ENCODE data around the gene AGR2.
A peak's percentile ranks its signal among the peaks of the same experiment; 100 is the strongest.

Gene AGR2

GRCh38 chr7:16765436-16765859, 39.4 kb downstream of the AGR2 start:
- Histone ChIP-seq H3K9ac (ENCODE audit: low read length) (no peak overlapping the region), H3K9me3 (ENCODE audit: control insufficient read depth, low read length) (no peaks in the 10 kb centered on the region), H3K4me3 (ENCODE audit: low read length) (no peak overlapping the region), H3K36me3 (ENCODE audit: control insufficient read depth, insufficient read depth, low read length) (no peaks in the 10 kb centered on the region), H3K27me3 (ENCODE audit: control insufficient read depth, insufficient read depth, low read length) (no peaks in the 10 kb centered on the region), H3K4me1 (ENCODE audit: control insufficient read depth, insufficient read depth, low read length) (peaks cover 7% of the 10 kb centered on the region)

GRCh38 chr7:16764942-16765341, 39.9 kb downstream of the AGR2 start:
- Histone ChIP-seq H3K27me3 (ENCODE audit: control insufficient read depth, insufficient read depth, low read length) (no peaks in the 10 kb centered on the region), H3K4me1 (ENCODE audit: control insufficient read depth, insufficient read depth, low read length) (peaks cover 7% of the 10 kb centered on the region), H3K9ac (ENCODE audit: low read length) (no peak overlapping the region), H3K4me3 (ENCODE audit: low read length) (no peak overlapping the region), H3K9me3 (ENCODE audit: control insufficient read depth, low read length) (no peaks in the 10 kb centered on the region), H3K36me3 (ENCODE audit: control insufficient read depth, insufficient read depth, low read length) (no peaks in the 10 kb centered on the region)

DNA sequence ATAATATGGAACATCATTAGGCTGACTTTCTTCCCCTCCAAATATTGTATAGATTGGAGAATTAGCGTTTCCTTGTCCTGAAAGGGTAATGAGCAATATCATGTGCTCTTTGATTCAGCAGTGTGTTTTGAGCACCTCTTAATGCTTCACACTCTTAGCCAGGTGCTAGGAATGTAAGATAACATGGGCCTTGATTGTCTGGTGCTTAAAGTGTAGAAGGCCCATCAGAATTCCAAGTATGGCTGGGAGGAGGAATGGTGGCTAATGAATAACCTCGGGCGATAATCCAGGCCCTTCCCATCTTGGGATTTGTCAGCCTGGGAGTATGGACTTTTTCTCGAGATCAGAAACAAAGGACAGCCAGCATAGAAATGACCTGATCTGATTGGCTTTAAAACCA, 42.6 kb downstream of the AGR2 start:
- no peak overlapping the region for H3K4me3 ChIP-seq (ENCODE audit: low read length)
- no peaks in the 10 kb centered on the region for H3K36me3 ChIP-seq (ENCODE audit: control insufficient read depth, insufficient read depth, low read length)
- no peak overlapping the region for H3K9ac ChIP-seq (ENCODE audit: low read length)
- H3K9me3 ChIP-seq (ENCODE audit: control insufficient read depth, low read length), result no peaks in the 10 kb centered on the region
- H3K4me1 ChIP-seq (ENCODE audit: control insufficient read depth, insufficient read depth, low read length), result peaks cover 7% of the 10 kb centered on the region
- H3K27me3 ChIP-seq (ENCODE audit: control insufficient read depth, insufficient read depth, low read length), result no peaks in the 10 kb centered on the region

- Histone ChIP-seq H3K4me1 (ENCODE audit: control insufficient read depth, insufficient read depth, low read length) (peaks cover under 1% of the 10 kb centered on the region), H3K36me3 (ENCODE audit: control insufficient read depth, insufficient read depth, low read length) (no peaks in the 10 kb centered on the region), H3K4me3 (ENCODE audit: low read length) (no peak overlapping the region), H3K9ac (ENCODE audit: low read length) (no peak overlapping the region), H3K27me3 (ENCODE audit: control insufficient read depth, insufficient read depth, low read length) (no peaks in the 10 kb centered on the region), H3K9me3 (ENCODE audit: control insufficient read depth, low read length) (no peaks in the 10 kb centered on the region)
Observed at GRCh38 chr7:16759840-16760239, 45.0 kb downstream of the AGR2 start.

GRCh38 chr7:16758631-16759611, 45.9 kb downstream of the AGR2 start:
- Histone ChIP-seq H3K4me3 (ENCODE audit: low read length) (no peak overlapping the region), H3K9ac (ENCODE audit: low read length) (no peak overlapping the region), H3K4me1 (ENCODE audit: control insufficient read depth, insufficient read depth, low read length) (no peaks in the 10 kb centered on the region), H3K36me3 (ENCODE audit: control insufficient read depth, insufficient read depth, low read length) (no peaks in the 10 kb centered on the region), H3K9me3 (ENCODE audit: control insufficient read depth, low read length) (no peaks in the 10 kb centered on the region), H3K27me3 (ENCODE audit: control insufficient read depth, insufficient read depth, low read length) (no peaks in the 10 kb centered on the region)

DNA sequence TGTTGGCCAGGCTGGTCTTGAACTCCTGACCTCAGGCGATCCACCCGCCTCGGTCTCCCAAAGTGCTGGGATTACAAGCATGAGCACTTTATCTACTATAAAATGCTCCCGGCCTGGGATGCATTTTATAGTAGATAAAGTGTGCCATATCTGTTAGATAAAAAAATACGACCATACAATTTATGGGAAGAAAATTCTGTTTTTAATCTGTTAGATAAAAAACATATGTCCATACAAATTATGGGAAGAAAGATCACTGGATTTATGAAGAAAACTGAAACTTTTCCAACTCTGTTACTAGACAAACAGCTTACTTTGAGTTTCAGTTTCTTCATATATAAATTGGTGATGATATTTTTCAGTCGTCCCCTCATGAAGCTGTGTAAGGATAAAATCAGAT, 46.8 kb downstream of the AGR2 start:
- no peak overlapping the region for H3K9ac ChIP-seq (ENCODE audit: low read length)
- H3K9me3 ChIP-seq (ENCODE audit: control insufficient read depth, low read length), result no peaks in the 10 kb centered on the region
- H3K4me1 ChIP-seq (ENCODE audit: control insufficient read depth, insufficient read depth, low read length), result no peaks in the 10 kb centered on the region
- H3K36me3 ChIP-seq (ENCODE audit: control insufficient read depth, insufficient read depth, low read length), result no peaks in the 10 kb centered on the region
- no peaks in the 10 kb centered on the region for H3K27me3 ChIP-seq (ENCODE audit: control insufficient read depth, insufficient read depth, low read length)
- H3K4me3 ChIP-seq (ENCODE audit: low read length), result no peak overlapping the region

GRCh38 chr7:16755397-16755796, 49.4 kb downstream of the AGR2 start:
- no peaks in the 10 kb centered on the region for H3K36me3 ChIP-seq (ENCODE audit: control insufficient read depth, insufficient read depth, low read length)
- no peaks in the 10 kb centered on the region for H3K27me3 ChIP-seq (ENCODE audit: control insufficient read depth, insufficient read depth, low read length)
- no peaks in the 10 kb centered on the region for H3K4me1 ChIP-seq (ENCODE audit: control insufficient read depth, insufficient read depth, low read length)
- no peak overlapping the region for H3K4me3 ChIP-seq (ENCODE audit: low read length)
- H3K9me3 ChIP-seq (ENCODE audit: control insufficient read depth, low read length), result no peaks in the 10 kb centered on the region
- H3K9ac ChIP-seq (ENCODE audit: low read length), result peak overlapping the region; percentile 25

DNA sequence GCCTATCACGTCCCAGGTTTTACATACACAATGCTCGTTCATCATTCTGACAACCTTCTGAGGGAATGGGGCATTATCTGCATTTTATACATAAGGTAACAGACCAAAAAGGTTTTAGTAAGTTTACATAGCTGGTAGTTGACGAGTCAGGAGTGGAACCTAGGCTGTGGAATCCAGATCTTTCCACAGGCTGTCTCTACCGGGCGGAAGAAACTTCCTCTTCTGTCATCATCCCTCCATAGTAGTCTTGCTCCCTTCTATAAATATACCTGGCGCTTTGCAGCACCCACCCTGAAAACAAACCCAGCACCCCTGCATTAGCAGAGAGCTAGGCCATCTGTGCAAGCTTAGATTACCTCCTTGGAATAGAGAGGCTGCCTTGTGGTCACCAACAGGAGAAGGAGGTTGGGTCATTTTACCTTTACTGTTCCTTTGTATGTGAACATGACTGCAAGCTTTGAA, 49.9 kb downstream of the AGR2 start:
- H3K9ac ChIP-seq (ENCODE audit: low read length), result peak overlapping the region; percentile 80
- H3K36me3 ChIP-seq (ENCODE audit: control insufficient read depth, insufficient read depth, low read length), result no peaks in the 10 kb centered on the region
- H3K4me3 ChIP-seq (ENCODE audit: low read length), result peak overlapping the region; percentile 11
- H3K4me1 ChIP-seq (ENCODE audit: control insufficient read depth, insufficient read depth, low read length), result no peaks in the 10 kb centered on the region
- H3K27me3 ChIP-seq (ENCODE audit: control insufficient read depth, insufficient read depth, low read length), result no peaks in the 10 kb centered on the region
- H3K9me3 ChIP-seq (ENCODE audit: control insufficient read depth, low read length), result no peaks in the 10 kb centered on the region

DNA sequence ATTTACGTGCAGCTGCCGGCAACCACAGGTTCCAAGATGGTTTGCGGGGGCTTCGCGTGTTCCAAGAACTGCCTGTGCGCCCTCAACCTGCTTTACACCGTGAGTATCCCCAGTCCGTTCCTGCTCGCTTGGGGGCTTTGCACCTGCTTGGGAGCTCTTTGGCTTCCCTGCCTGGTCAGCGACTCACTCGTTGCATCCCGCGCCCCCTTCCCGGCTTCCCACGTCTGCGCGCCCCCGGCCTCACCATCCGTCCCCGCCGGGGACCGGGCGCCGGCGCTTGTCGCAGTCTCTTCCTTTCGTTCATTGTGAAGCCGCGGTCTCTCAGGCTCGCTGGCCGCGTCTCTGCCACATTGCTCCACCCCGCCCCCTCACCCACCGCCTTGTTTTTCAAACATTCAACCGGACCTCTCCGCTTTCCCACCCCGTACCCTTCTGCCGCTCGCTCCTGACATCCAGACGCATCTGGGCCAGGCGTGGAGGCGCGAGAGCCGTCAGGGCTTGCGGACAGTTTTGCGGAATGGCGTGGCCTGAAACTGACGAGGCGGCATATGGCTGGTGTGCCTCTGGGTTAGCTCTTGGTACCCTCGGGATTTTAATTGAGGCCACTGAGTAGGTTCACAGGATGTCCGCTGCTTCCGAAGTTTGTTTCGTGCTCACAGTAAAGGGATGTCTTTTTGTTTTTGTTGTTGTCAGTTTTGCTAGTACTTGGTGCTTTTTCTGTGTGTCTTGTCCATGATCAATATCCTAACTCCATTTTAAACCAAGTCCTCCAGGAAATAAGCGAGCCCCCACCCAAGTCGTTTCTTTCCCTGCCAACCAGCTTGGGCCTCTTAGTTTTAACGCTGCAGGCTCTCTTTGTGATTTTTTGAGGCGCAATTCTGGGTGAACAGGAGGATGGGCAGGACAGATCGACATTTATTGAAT, 50.6 kb downstream of the AGR2 start:
- H3K4me3 ChIP-seq (ENCODE audit: low read length), result peak overlapping the region; percentile 11
- no peaks in the 10 kb centered on the region for H3K36me3 ChIP-seq (ENCODE audit: control insufficient read depth, insufficient read depth, low read length)
- no peaks in the 10 kb centered on the region for H3K4me1 ChIP-seq (ENCODE audit: control insufficient read depth, insufficient read depth, low read length)
- H3K9me3 ChIP-seq (ENCODE audit: control insufficient read depth, low read length), result no peaks in the 10 kb centered on the region
- H3K27me3 ChIP-seq (ENCODE audit: control insufficient read depth, insufficient read depth, low read length), result no peaks in the 10 kb centered on the region
- peak overlapping the region; percentile 80 for H3K9ac ChIP-seq (ENCODE audit: low read length)

DNA sequence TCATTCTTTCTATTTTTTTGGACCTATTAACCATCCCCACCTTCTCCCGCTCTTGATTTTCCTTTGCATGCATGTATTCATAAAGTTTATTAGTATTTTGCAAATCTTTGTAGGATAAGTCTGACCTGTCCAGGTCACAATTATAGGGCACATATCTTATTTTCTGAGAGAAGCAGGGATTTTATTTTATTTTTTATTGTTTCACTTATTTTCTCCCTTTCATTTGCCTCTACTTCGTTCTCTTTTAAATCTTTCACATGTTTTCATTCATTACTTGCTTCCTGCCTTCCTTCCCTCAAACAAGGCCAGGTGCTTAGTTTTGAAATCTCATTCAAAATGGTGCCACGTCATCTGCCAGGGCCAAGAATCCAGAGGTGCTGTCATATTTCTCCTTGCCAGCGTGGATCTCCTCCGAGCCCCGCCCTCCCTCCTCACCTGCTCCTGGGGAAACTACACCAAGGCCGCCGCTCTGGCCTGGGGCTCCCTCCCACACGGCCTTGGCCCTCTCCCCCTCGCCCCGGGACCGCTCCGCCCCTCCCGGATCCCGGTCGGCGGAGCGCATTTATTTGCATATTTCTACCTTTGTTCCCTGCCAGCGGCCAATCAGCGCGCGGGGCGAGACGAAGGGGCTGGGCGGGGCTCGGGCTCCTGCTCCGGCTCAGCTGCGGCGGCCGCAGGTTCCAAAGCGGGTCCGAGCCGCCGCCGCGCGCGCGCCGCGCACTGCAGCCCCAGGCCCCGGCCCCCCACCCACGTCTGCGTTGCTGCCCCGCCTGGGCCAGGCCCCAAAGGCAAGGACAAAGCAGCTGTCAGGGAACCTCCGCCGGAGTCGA, 51.5 kb downstream of the AGR2 start, which contains the start of gene TSPAN13:
TSS of gene TSPAN13 (plus strand) at position 654 of the 830 bp plus-strand sequence. CDS start 213 bp downstream, outside the sequence.
- Histone ChIP-seq H3K27me3 (ENCODE audit: control insufficient read depth, insufficient read depth, low read length) (no peaks in the 10 kb centered on the region), H3K36me3 (ENCODE audit: control insufficient read depth, insufficient read depth, low read length) (no peaks in the 10 kb centered on the region), H3K4me3 (ENCODE audit: low read length) (peak within 1 kb of the TSS; percentile 11), H3K4me1 (ENCODE audit: control insufficient read depth, insufficient read depth, low read length) (no peaks in the 10 kb centered on the region), H3K9me3 (ENCODE audit: control insufficient read depth, low read length) (no peaks in the 10 kb centered on the region), H3K9ac (ENCODE audit: low read length) (peak within 1 kb of the TSS; percentile 80)

GRCh38 chr7:16747102-16747501, 57.7 kb downstream of the AGR2 start:
- H3K4me3 ChIP-seq (ENCODE audit: low read length), result no peak overlapping the region
- H3K27me3 ChIP-seq (ENCODE audit: control insufficient read depth, insufficient read depth, low read length), result no peaks in the 10 kb centered on the region
- no peaks in the 10 kb centered on the region for H3K9me3 ChIP-seq (ENCODE audit: control insufficient read depth, low read length)
- H3K36me3 ChIP-seq (ENCODE audit: control insufficient read depth, insufficient read depth, low read length), result no peaks in the 10 kb centered on the region
- peaks cover 6% of the 10 kb centered on the region for H3K4me1 ChIP-seq (ENCODE audit: control insufficient read depth, insufficient read depth, low read length)
- H3K9ac ChIP-seq (ENCODE audit: low read length), result no peak overlapping the region

Data from mucosa of stomach (tissue), 1 donor.